SK-N-MC (cell line): ENCODE results near the gene ARL14.

Experiments
- EZH2 ChIP-seq: fragments of 200-600 bp; sonication (generic); IDR thresholded peaks from one replicate; pipeline ENCODE4 v1.6.1; 2017; ENCODE audit warnings: antibody characterized with exemption
- POLR2AphosphoS5 ChIP-seq: IDR thresholded peaks from 2 replicates; pipeline ENCODE4 v1.6.1; 2012; ENCODE audit warnings: mild to moderate bottlenecking, low read depth, low read length, borderline replicate concordance

DNA sequence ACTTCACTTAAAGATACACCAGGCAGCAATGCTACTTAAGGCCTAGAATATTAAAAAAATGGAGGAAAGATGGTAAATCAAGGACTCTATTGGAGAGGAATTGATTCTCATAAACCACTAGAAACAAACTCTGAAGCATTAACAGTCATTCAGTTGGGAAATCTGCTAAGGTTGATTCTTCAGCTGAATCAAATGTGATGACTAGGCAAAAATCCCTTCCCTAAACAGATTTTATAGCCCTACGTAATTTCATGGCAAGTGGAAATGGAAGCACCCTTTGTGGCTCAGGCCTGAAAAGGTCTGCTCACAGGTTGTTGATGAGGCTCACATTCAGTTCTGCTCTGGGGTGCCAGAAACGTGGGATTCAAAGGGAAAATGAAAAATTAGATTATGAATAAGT, 38.8 kb upstream of the ARL14 start:
- TF ChIP-seq EZH2 (no peak), POLR2AphosphoS5 (peak; percentile 22; the same call in 1 of the 2 replicates)
